Sigmoid colon (tissue), 4 donors: ENCODE measurements around the gene PPFIA2.

ENCODE experiments used
- CTCF ChIP-seq, 4 experiments: fragments of 450-650 bp in 3 of 4; fragments of 200-600 bp in 1 of 4; IDR thresholded peaks; one replicate each; pipeline ENCODE4 v1.5.1; 2016 to 2019; ENCODE audit warnings: antibody characterized with exemption in 4 of 4, mild to moderate bottlenecking in 3 of 4, moderate library complexity in 2 of 4
- EP300 ChIP-seq, 4 donors: sonication (generic); formaldehyde crosslinking; IDR thresholded peaks; one replicate each; pipeline ENCODE4 v1.6.1; 2017; ENCODE audit warnings: antibody characterized with exemption in 4 of 4
- POLR2A ChIP-seq, 2 donors: fragments of 450-650 bp; IDR thresholded peaks; one replicate each; pipeline ENCODE4 v1.6.1; 2016; ENCODE audit warnings: antibody characterized with exemption in 2 of 2, mild to moderate bottlenecking in 2 of 2, moderate library complexity in 2 of 2
- POLR2AphosphoS5 ChIP-seq, 4 donors: sonication (generic); formaldehyde crosslinking; IDR thresholded peaks; one replicate each; pipeline ENCODE4 v1.6.1; 2017; ENCODE audit warnings: antibody characterized with exemption in 4 of 4

DNA sequence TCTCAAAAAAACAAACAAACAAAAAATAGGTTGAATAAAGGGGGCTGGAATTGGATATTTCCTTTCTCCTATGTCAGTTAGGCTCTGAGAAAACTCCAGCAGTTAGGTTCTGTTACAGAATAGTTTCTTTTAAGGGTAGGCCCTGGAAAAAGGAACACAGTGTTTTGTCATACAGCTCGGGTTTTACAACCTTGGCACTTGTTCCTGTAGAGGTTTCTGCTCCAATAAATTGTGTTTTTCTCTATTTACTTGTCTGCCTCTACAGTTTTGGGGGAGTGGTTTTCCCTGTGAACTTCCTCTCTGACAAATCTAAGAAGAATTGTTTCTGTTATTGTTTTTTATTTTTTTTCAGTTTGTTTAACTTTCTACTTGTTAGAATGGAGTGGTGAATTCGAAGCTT is 513.7 kb downstream of the PPFIA2 start:
- no peak for TF ChIP-seq CTCF (IDR thresholded peaks at IDR 0.05)
- no peak for TF ChIP-seq POLR2A (IDR thresholded peaks at IDR 0.05)
- TF ChIP-seq POLR2AphosphoS5 (IDR thresholded peaks at IDR 0.05), result peak; percentile 11 to 44 (median 32)
- no peak for TF ChIP-seq EP300 (IDR thresholded peaks at IDR 0.05)
